GM19193 (cell line): ENCODE measurements around the gene GPC2.

ENCODE experiments used
- POLR2A ChIP-seq: IDR thresholded peaks from 4 replicates; pipeline ENCODE4 v1.6.1; 2011; ENCODE audit not compliant: insufficient read depth, insufficient read length; ENCODE audit errors: extremely low read depth

GPC2 gene

DNA sequence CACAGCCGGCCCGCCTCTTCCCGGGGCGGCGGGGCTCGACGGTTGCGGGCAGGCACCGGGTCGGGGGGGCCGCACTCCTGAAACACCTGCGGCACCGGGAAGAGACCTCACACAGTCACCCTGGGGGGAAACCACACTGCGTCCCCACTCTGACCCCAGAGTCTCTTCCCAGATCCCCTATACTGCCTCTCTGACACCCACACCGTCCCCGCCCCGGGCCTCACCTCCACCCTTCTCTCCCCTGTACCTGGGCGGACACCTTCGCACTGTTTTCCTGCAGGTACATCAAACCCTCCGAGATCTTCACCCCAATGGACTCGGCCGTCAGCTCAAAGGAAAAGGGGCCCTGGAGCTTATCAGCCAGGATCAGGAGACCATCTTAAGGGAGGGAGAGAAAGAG lies 5.3 kb downstream of the GPC2 start:
- no peak for TF ChIP-seq POLR2A

DNA sequence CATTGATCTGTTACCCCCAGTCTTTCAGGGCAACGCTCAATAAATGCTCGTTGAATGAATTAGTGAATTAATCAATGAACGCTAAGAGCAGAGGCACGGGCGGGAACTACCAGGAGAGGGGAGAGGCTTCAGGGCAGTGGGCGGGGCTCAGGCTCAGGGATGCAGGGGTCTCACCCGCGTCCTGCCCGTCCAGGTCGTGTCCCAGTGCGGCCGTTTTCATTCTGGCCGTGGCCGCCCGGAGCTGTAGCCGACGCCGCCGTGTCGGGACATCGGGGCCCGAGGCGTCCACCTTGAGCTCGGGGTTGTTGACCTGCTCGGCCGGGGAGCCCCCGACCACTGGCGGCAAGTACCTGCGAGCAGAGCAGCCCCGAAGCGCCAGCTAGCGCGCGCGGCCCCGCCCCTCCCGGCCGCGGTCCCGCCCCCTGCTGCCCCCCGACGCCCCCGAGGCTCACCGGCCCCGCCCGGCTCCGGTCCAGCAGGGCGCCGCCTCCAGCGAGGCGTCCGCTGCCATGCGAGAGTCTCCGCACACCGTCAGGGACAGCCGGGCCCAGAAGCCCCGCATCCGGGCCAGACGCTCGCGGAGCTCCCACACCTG lies 6.0 kb downstream of the GPC2 start:
- TF ChIP-seq POLR2A: no peak

- TF ChIP-seq POLR2A: no peak
Observed at GRCh38 chr7:100170101-100170897, 6.9 kb downstream of the GPC2 start.

- TF ChIP-seq POLR2A: no peak
Observed at GRCh38 chr7:100169147-100169850, 7.9 kb downstream of the GPC2 start.

GRCh38 chr7:100167912-100168323 lies 9.3 kb downstream of the GPC2 start:
- no peak for TF ChIP-seq POLR2A

- no peak for TF ChIP-seq POLR2A
Observed at GRCh38 chr7:100166970-100167911, 9.9 kb downstream of the GPC2 start.

DNA sequence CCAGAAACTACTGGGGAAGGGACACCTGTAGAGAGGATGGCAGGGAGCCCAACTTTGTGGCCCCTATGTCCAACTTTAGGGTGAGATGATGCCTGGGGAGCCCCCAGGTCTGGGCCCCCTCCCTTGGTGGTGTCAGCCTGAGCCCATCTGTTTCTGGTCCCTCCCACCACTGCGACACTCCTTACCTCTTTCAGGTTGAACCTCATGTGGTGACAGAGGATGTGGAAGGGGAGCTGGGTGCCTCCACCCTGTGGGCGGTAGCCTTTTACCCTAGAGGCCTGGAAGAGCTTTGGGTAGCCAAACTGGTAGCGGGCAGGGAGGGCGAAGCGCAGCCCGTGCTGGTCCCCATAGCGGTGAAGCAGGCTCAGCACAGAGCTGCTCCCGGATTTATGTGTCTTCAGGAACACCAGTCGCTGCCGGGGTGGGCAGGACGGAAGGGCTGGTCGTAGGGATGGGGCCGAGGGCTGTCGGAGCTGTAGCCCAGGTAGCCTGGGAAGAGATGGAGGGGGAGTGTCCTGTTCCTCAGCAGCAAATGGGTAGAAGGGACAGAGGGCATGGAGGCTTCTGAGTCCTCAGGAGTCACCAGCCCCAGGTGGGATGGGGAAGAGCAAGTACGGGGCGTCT lies 10.8 kb downstream of the GPC2 start:
- no peak for TF ChIP-seq POLR2A

- no peak for TF ChIP-seq POLR2A
Observed at GRCh38 chr7:100163871-100164270, 13.3 kb downstream of the GPC2 start.

DNA sequence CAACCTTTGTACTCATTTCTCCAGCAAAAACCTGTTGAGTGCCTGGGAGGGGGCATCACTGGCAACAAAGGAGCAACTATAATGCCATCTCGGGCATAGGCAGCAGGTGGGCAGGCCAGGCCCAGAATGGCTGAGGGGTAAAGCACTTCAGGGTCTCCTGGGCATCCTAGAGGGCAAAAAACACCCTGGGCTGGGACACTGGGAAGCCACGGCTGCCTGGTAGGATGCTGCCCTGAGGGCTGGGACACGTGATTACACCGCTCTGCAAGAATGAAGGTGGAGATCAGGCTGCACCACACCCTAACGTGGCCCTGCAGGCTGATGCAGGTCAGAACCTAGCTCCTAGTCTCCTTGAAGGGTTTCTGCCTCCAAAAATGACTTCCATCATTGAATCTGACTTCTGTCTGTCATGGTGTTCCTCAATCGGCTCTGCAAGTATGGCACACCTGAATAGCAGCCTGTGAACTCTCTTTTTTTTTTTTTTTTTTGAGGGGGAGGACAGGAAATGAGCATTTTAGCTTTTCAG lies 14.1 kb downstream of the GPC2 start:
- TF ChIP-seq POLR2A: no peak

DNA sequence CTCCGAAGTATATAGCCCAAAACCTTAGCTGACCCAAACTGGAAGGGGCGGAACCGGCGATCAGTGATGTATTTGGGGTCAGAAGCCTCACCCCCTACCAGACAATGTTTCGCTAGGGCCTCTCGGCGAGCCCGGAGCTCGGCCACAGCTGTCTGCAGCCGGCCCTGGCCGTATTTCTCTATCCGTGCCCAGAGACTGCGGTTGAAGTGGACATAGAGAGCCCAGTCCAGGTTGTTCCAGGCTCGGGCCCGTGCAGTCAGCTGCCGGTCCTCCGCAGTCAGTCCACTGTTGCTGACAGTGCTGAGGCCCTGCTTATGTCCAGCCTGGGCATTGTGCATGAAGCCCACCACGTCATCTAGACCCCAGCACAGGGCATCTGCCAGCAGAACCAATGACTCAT lies 17.1 kb downstream of the GPC2 start:
- TF ChIP-seq POLR2A: no peak

GRCh38 chr7:100159099-100159623 lies 18.0 kb downstream of the GPC2 start:
- no peak for TF ChIP-seq POLR2A

- peak; percentile 79 for TF ChIP-seq POLR2A
Observed at GRCh38 chr7:100158229-100159098, 18.7 kb downstream of the GPC2 start, which contains the start of gene TRAPPC14. TSS of gene TRAPPC14 (minus strand) at chr7:100158723. CDS start at chr7:100158499, 224 bp downstream.
